Activated naive CD4-positive, alpha-beta T cell treated with anti-CD3 and anti-CD28 coated beads, Interleukin-2, amount 10 ng/mL, durations not matched to agents 7 days and 5 days (primary cell): ENCODE data around the gene GLTPD2.

ENCODE experiments used
- CTCF ChIA-PET: fragments of 350-600 bp; sonication (Branson Sonifier 250); formaldehyde crosslinking; loops from one replicate; lab custom pipeline; 2021; ENCODE audit warnings: antibody characterized with exemption; lab: Charles Lee
- DNase-seq: peaks from one replicate; pipeline ENCODE4 v3.0.0-alpha.2; 2020
- H3K27ac Mint-ChIP-seq: one replicate; pipeline ENCODE4 v1.8.0; 2021; ENCODE audit warnings: mild to moderate bottlenecking, moderate library complexity, mixed read lengths
- H3K27me3 Mint-ChIP-seq: one replicate; pipeline ENCODE4 v1.8.0; 2021; ENCODE audit warnings: mild to moderate bottlenecking, mixed read lengths
- H3K36me3 Mint-ChIP-seq: one replicate; pipeline ENCODE4 v1.8.0; 2021; ENCODE audit warnings: mixed read lengths
- H3K4me1 Mint-ChIP-seq: one replicate; pipeline ENCODE4 v1.8.0; 2021; ENCODE audit warnings: mixed read lengths
- H3K4me3 Mint-ChIP-seq: one replicate; pipeline ENCODE4 v1.8.0; 2021; ENCODE audit warnings: mild to moderate bottlenecking, moderate library complexity, mixed read lengths
- H3K9me3 Mint-ChIP-seq: one replicate; pipeline ENCODE4 v1.8.0; 2021; ENCODE audit warnings: mixed read lengths

Gene GLTPD2

DNA sequence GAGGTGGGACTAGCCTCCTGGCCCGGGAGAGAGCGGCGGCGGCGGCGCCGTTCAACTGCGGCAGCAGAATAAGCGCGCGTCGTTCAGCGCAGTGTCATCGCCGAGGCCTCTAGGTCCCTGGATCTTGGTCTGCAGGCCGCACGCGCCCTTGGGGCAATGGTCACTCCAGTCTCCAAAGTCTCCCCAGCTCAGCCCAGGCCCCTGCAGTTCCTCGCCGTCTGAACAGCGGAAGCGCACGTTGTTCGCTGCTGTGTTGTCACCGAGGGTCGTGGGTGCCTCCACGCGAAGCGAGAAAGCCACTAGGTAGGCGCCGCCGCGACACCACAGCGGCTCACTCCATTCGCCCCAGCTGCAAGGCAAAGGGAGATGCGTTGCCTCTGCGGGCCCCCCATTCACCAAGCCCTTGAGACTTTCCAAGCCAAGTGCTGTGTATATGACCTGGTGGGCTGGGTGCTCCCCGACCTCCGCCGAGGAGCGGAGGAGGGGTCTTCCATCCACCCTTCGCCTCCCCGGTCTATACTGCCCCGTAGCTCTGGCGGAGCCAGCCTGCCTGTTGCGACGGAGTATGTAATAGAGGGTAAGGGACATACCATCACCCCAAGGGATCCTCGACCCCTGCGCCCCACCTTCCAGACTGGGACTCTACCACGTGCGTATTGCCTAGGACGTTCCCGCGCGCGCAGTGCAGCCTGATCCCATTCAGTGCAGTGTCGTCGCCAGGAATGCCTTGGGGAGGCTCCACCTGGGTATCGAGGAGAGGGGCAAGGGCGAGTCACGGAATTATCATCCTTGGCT is 3.3 kb upstream of the GLTPD2 start:
- peaks cover 39% of the 10 kb centered on the region for H3K4me1 Mint-ChIP-seq
- H3K4me3 Mint-ChIP-seq = no peak overlapping the region
- no peak for DNase-seq
- peaks cover 88% of the 10 kb centered on the region for H3K27me3 Mint-ChIP-seq
- no peaks in the 10 kb centered on the region for H3K36me3 Mint-ChIP-seq
- CTCF ChIA-PET = interaction anchor here (1.0 to 3.6 kb wide), 3 partner anchors 50 to 118 kb away, joined by 3 to 14 read pairs (median 5); partner anchors contain the start of gene ARRB2
- H3K27ac Mint-ChIP-seq = peak overlapping the region; percentile 28
- no peaks in the 10 kb centered on the region for H3K9me3 Mint-ChIP-seq

DNA sequence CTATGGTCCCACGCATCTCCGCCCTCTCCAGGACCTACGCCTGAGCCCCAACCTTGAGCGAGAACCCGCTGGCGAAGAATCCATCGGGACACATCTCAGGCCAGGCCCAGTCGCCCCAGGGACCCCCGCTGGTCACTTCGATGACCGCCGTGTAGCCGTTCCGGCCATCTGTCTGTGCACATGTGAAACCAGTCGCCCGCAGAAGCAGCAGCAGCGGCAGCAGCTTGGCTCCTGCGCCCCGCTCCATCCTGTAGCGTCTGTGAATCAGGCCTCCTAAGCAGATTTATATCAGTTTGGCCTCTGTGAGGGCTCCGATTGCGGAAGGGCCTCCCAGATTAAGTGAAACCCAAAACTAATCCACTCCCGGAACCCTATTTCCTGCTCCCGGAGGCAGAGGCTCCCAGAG is 2.7 kb upstream of the GLTPD2 start, which contains the start of gene VMO1:
Gene VMO1 (minus strand): TSS at position 259 of the 406 bp plus-strand sequence. CDS start 12 bp downstream, at position 247.
- peaks cover 82% of the 10 kb centered on the region for H3K27me3 Mint-ChIP-seq
- H3K4me3 Mint-ChIP-seq = no peak within 1 kb of the TSS
- DNase-seq = no peak
- no peaks in the 10 kb centered on the region for H3K9me3 Mint-ChIP-seq
- H3K27ac Mint-ChIP-seq = peak within 1 kb of the TSS; percentile 28
- no peaks in the 10 kb centered on the region for H3K36me3 Mint-ChIP-seq
- CTCF ChIA-PET = interaction anchor here (1.3 to 3.6 kb wide), 3 partner anchors 50 to 95 kb away, joined by 5 to 14 read pairs (median 8); partner anchors contain the start of gene ARRB2
- peaks cover 44% of the 10 kb centered on the region for H3K4me1 Mint-ChIP-seq

DNA sequence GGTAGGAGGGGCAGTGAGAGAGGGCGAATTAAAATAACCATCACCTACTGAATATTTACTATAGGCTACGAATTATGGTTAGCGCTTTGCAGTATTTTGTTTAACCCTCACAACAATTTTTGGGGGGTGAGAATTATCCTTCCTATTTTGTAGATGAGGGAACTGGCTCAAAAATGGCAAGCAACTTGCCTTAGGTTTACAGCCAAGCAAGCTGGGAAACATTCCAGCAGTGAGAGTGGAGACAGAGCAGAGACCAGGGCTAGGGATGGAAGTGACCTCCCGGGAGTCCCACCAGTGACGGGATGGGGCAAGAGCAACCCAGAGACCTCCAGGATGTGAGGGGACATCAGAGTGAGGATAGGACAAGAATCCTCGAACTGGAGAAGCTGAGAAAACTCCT is 2.2 kb upstream of the GLTPD2 start:
- no peak overlapping the region for H3K27ac Mint-ChIP-seq
- no peak overlapping the region for H3K4me3 Mint-ChIP-seq
- no peak for DNase-seq
- peaks cover 46% of the 10 kb centered on the region for H3K4me1 Mint-ChIP-seq
- no peaks in the 10 kb centered on the region for H3K36me3 Mint-ChIP-seq
- CTCF ChIA-PET = interaction anchor here (1.3 to 3.6 kb wide), 3 partner anchors 51 to 95 kb away, joined by 5 to 14 read pairs (median 8); partner anchors contain the start of gene ARRB2
- no peaks in the 10 kb centered on the region for H3K9me3 Mint-ChIP-seq
- peaks cover 80% of the 10 kb centered on the region for H3K27me3 Mint-ChIP-seq

- peaks cover 43% of the 10 kb centered on the region for H3K4me1 Mint-ChIP-seq
- no peaks in the 10 kb centered on the region for H3K9me3 Mint-ChIP-seq
- peaks cover 78% of the 10 kb centered on the region for H3K27me3 Mint-ChIP-seq
- H3K4me3 Mint-ChIP-seq = peak overlapping the region; percentile 35
- no peak overlapping the region for H3K27ac Mint-ChIP-seq
- H3K36me3 Mint-ChIP-seq = no peaks in the 10 kb centered on the region
- no peak for DNase-seq
- CTCF ChIA-PET = interaction anchor here (0.7 to 3.9 kb wide), 5 partner anchors 52 to 115 kb away, joined by 3 to 28 read pairs (median 8); partner anchors contain the start of genes ARRB2 and CHRNE
Observed at GRCh38 chr17:4788159-4788806, 481 bp upstream of the GLTPD2 start.

GRCh38 chr17:4789701-4789950 is 862 bp downstream of the GLTPD2 start:
- no peaks in the 10 kb centered on the region for H3K36me3 Mint-ChIP-seq
- peak overlapping the region; percentile 66 for H3K4me3 Mint-ChIP-seq
- peaks cover 66% of the 10 kb centered on the region for H3K27me3 Mint-ChIP-seq
- H3K27ac Mint-ChIP-seq = peak overlapping the region; percentile 56
- no peak for DNase-seq
- CTCF ChIA-PET = interaction anchor here (0.6 to 3.9 kb wide), 21 partner anchors 9 to 223 kb away, joined by 3 to 28 read pairs (median 5); partner anchors contain the start of genes ARRB2, C17orf107, CHRNE and MED11
- H3K4me1 Mint-ChIP-seq = peaks cover 40% of the 10 kb centered on the region
- H3K9me3 Mint-ChIP-seq = no peaks in the 10 kb centered on the region

DNA sequence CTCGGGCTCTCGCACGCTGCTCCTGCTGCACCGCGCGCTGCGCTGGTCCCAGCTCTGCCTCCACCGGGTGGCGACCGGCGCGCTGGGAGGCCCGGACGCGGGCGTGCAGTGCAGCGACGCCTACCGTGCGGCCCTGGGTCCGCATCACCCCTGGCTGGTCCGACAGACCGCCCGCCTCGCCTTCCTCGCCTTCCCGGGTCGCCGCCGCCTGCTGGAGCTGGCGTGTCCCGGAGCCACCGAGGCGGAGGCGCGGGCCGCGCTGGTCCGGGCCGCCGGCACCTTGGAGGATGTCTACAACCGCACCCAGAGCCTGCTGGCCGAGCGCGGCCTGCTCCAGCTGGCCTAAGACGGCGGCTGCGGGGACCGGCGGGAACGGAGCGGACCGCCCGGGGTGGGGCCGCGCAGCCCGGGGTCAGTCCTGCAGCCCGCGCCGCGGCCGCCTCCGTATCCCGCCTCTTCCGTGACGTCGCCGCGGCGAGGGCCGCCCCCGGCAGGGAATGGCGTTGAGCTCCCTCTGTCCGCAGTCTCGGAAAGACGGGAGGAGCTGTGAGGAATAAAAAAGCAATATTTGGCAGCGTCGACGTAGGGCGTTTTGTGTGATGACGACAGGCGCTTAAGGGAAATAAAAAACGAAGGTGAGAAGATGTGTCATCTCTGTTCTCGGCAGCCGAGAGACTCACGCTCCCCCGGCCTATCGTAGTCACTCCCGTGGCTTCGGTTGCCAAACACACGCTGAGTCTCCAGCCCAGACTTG is 1.4 kb downstream of the GLTPD2 start:
- peak; percentile 85 for DNase-seq

DNA sequence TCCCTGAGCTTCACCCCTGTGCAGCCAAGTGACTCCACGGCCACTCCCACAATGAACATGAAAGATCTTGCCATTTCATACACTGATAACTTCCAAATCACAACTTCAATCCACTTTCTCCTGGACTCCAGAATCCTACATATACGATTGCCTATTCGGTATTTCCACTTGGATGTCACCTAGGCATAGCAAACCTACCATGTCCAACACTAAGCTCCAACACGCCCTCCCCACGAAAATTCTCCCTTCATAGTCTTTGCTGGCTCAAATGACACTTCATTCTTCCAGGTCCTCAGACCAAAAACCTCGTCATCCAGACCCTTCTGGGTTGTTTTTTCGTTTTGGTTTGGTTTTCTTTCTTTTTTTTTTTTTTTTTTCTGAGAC is 1.9 kb downstream of the GLTPD2 start:
- Mint-ChIP-seq H3K36me3 (no peaks in the 10 kb centered on the region), H3K27me3 (peaks cover 56% of the 10 kb centered on the region), H3K9me3 (no peaks in the 10 kb centered on the region), H3K27ac (peak overlapping the region; percentile 92), H3K4me1 (peaks cover 35% of the 10 kb centered on the region), H3K4me3 (peak overlapping the region; percentile 84)
- CTCF ChIA-PET = interaction anchor here (0.8 to 3.9 kb wide), 18 partner anchors 9 to 224 kb away, joined by 3 to 28 read pairs (median 6); partner anchors contain the start of genes ARRB2, C17orf107, CHRNE and MED11
- DNase-seq = no peak

More for the DNA sequence above, 1.4 kb downstream of the GLTPD2 start:
- Mint-ChIP-seq H3K4me3 (peak overlapping the region; percentile 84), H3K9me3 (no peaks in the 10 kb centered on the region), H3K27me3 (peaks cover 61% of the 10 kb centered on the region), H3K36me3 (no peaks in the 10 kb centered on the region), H3K4me1 (peaks cover 37% of the 10 kb centered on the region), H3K27ac (peak overlapping the region; percentile 92)
- CTCF ChIA-PET = interaction anchor here (0.6 to 3.9 kb wide), 24 partner anchors 9 to 223 kb away, joined by 3 to 28 read pairs (median 4); partner anchors contain the start of genes ARRB2, C17orf107, CHRNE and MED11

DNA sequence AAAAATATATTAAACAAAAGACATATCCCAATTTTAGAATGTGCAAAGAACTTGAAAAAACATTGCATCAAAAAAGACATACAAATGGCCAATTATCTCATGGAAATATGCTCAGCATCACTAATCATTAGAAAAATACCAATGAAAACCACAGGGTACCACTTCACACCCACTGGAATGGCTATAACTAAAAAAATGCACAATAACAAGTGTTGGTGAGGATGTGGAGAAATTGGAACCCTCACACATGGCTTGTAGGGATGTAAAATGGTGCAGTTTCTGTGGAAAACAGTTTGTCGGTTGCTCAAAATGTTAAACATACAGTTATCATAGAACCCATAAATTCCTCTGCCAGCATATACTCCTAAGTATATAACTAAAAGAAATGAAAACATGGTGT is 6.4 kb downstream of the GLTPD2 start:
- Mint-ChIP-seq H3K36me3 (peaks cover 14% of the 10 kb centered on the region), H3K27me3 (peaks cover 14% of the 10 kb centered on the region)

DNA sequence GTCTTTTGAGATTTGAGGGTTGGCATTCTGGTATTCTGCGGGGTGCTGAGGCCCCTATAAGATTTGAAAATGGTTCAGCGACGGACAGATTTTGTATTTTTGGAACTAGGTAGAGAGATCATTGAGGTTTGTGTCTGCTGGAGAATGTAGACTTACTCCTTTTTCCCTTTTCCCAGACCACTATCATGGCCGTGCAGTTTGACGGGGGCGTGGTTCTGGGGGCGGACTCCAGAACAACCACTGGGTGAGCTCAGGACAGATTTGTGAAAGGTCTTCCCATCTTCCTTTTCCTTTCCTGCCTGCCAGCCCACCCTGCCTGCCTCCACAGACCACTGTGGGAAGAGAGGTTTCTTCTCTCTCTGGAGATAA is 7.8 kb downstream of the GLTPD2 start:
- CTCF ChIA-PET = interaction anchor here (0.6 to 1.0 kb wide), 2 partner anchors 10 to 103 kb away, joined by 3 read pairs; partner anchors contain the start of gene C17orf107
- peaks cover 15% of the 10 kb centered on the region for H3K4me1 Mint-ChIP-seq
- peak; percentile 47 for DNase-seq
- no peaks in the 10 kb centered on the region for H3K9me3 Mint-ChIP-seq
- peaks cover 14% of the 10 kb centered on the region for H3K27me3 Mint-ChIP-seq
- peak overlapping the region; percentile 99 for H3K4me3 Mint-ChIP-seq
- peaks cover 14% of the 10 kb centered on the region for H3K36me3 Mint-ChIP-seq
- H3K27ac Mint-ChIP-seq = peak overlapping the region; percentile 95

More for the DNA sequence above, 6.4 kb downstream of the GLTPD2 start:
- Mint-ChIP-seq H3K4me1 (peaks cover 26% of the 10 kb centered on the region), H3K9me3 (no peaks in the 10 kb centered on the region), H3K4me3 (no peak overlapping the region), H3K27ac (peak overlapping the region; percentile 95)
- DNase-seq = no peak
- CTCF ChIA-PET = no interaction called here

- CTCF ChIA-PET = no interaction called here
Observed at GRCh38 chr17:4800462-4801196, 11.9 kb downstream of the GLTPD2 start.

GRCh38 chr17:4802228-4802627 is 13.5 kb downstream of the GLTPD2 start, which contains the start of gene C17orf114:
Gene C17orf114, minus strand, starts transcription at chr17:4802328.
- H3K4me1 Mint-ChIP-seq = peaks cover 6% of the 10 kb centered on the region
- no peak for DNase-seq
- no peaks in the 10 kb centered on the region for H3K27me3 Mint-ChIP-seq
- no peak within 1 kb of the TSS for H3K4me3 Mint-ChIP-seq
- peaks cover 7% of the 10 kb centered on the region for H3K36me3 Mint-ChIP-seq
- H3K27ac Mint-ChIP-seq = no peak within 1 kb of the TSS
- CTCF ChIA-PET = no interaction called here
- no peaks in the 10 kb centered on the region for H3K9me3 Mint-ChIP-seq

More at GRCh38 chr17:4800462-4801196, 11.9 kb downstream of the GLTPD2 start:
- H3K36me3 Mint-ChIP-seq = peaks cover 14% of the 10 kb centered on the region
- DNase-seq = no peak
- H3K4me1 Mint-ChIP-seq = peaks cover 12% of the 10 kb centered on the region
- no peak overlapping the region for H3K4me3 Mint-ChIP-seq
- no peak overlapping the region for H3K27ac Mint-ChIP-seq
- H3K27me3 Mint-ChIP-seq = no peaks in the 10 kb centered on the region
- no peaks in the 10 kb centered on the region for H3K9me3 Mint-ChIP-seq

DNA sequence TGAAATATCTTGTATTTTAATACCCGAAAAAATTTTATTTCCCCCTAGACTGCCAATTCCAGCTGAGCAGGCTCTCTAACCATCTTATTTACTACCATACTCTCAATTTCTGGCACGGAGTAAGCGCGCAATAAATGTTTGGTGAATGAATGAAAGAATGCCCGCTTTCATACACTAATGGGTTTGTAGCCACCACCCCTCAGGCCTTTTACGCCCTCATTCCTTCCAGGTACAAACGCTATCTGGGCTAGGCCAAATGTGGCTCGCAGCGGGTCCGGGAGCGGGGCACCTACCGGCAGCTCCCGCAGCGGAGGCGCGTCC is 17.7 kb downstream of the GLTPD2 start:
- H3K4me1 Mint-ChIP-seq = peaks cover 20% of the 10 kb centered on the region
- CTCF ChIA-PET = interaction anchor here (0.9 to 1.0 kb wide), 2 partner anchors 11 to 75 kb away, joined by 3 read pairs; partner anchors contain the start of genes MED11 and PSMB6
- DNase-seq = no peak
- H3K36me3 Mint-ChIP-seq = peaks cover 8% of the 10 kb centered on the region
- H3K9me3 Mint-ChIP-seq = no peaks in the 10 kb centered on the region
- H3K27me3 Mint-ChIP-seq = peaks cover 4% of the 10 kb centered on the region
- peak overlapping the region; percentile 77 for H3K4me3 Mint-ChIP-seq
- H3K27ac Mint-ChIP-seq = no peak overlapping the region
